ENCODE data around the gene SLC35F2.

Gene SLC35F2

DNA sequence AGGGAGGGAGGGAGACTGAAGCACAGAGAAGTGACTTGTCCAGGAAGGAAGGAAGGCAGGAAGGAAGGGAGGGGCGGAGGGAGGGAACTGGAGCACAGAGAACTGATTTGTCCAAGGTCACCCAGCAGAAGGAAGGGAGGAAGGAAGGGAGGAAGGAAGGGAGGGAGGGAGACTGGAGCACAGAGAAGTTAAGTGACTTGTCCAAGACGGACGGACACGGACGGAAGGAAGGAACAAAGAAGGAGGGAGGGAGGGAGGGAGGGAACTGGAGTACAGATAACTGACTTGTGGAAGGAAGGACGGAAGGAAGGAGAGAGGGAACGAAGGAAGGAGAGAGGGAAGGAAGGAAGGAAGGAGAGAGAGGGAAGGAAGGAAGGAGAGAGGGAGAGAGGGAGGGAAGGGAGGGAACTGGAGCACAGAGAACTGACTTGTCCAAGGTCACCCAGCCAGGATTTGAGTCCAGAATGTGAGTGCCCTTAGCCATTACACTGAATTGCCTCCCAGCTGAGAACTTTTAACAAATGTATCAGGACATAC lies 1.5 kb downstream of the SLC35F2 start:
- Histone ChIP-seq H3K27ac (ENCODE audit: low read length, poor library complexity, severe bottlenecking) (no peak overlapping the region), H2BK5ac (ENCODE audit: low read depth, low read length, poor library complexity, severe bottlenecking) (no peak overlapping the region), H3K4ac (ENCODE audit: low read depth in 1 of 2, low read length in 2 of 2) (no peak overlapping the region), H3K4me1 (ENCODE audit: control insufficient read depth, insufficient read depth, low read depth, low read length) (peaks cover 5% of the 10 kb centered on the region), H3K36me3 (ENCODE audit: control insufficient read depth in 1 of 2, insufficient read depth in 2 of 2, low read depth in 1 of 2, low read length in 2 of 2) (no peaks in the 10 kb centered on the region), H2BK15ac (ENCODE audit: low read depth, poor library complexity, severe bottlenecking) (no peak overlapping the region), H3K79me1 (replicated peaks; ENCODE audit: low read length, poor library complexity, severe bottlenecking) (peaks cover 3% of the 10 kb centered on the region), H3K27me3 (ENCODE audit: control insufficient read depth in 1 of 2, insufficient read depth in 1 of 2, low read length in 2 of 2) (no peaks in the 10 kb centered on the region), H3K23ac (ENCODE audit: low read length in 2 of 2) (no peak overlapping the region), H3K14ac (ENCODE audit: low read length in 2 of 2) (no peak overlapping the region), H3K4me2 (ENCODE audit: low read length, poor library complexity, severe bottlenecking) (no peak overlapping the region), H2BK12ac (ENCODE audit: low read length in 2 of 2) (no peak overlapping the region), H4K91ac (ENCODE audit: low read length) (peak overlapping the region; percentile 25), H4K8ac (ENCODE audit: low read length) (peak overlapping the region; percentile 45), H2AK5ac (ENCODE audit: low read length, severe bottlenecking) (no peak overlapping the region), H2BK120ac (ENCODE audit: low read depth, low read length) (peak overlapping the region; percentile 8), H3K18ac (ENCODE audit: low read depth in 1 of 2, low read length in 2 of 2) (peak overlapping the region in 1 of 2 experiments; percentile 63), H3K4me3 (ENCODE audit: insufficient read depth in 1 of 2, low read depth in 1 of 2, low read length in 2 of 2) (peak overlapping the region in 1 of 2 experiments; percentile 98), H2AFZ (ENCODE audit: low read depth, low read length) (no peak overlapping the region), H3K9ac (ENCODE audit: low read length) (peak overlapping the region; percentile 93), H3K9me3 (ENCODE audit: control insufficient read depth, low read length) (no peaks in the 10 kb centered on the region)
- DNase-seq: peak; percentile 28
- 23% methylated on average over 7 of the region's 7 CpGs for WGBS

DNA sequence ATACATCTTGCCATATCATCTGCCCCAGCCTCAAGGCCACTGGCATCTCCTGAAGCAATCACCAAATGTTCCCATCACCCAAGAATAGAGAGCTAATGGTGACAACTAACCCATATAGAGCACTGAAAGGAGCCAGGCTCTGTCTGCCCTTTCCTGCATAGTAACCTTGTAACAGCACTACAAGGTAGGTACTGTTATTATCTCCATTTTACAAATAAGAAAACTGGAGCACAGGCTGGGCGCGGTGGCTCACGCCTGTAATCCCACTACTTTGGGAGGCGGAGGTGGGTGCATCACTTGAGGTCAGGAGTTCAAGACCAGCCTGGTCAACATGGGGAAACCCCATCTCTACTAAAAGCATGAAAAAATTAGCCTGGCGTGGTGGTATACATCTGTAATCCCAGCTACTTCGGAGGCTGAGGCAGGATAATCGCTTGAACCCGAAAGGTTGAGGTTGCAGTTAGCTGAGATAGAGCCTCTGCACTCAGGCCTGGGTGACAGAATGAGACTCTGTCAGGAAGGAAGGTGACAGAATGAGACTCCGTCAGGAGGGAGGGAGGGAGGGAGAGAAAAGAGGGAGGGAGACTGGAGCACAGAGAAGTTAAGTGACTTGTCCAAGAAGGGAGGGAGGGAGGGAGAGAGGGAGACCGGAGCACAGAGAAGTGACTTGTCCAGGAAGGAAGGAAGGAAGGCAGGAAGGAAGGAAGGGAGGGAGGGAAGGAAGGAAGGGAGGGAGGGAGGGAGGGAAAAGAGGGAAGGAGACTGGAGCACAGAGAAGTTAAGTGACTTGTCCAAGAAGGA lies 2.2 kb downstream of the SLC35F2 start:
- no peak overlapping the region for H3K4me2 ChIP-seq (ENCODE audit: low read length, poor library complexity, severe bottlenecking)
- H2BK15ac ChIP-seq (ENCODE audit: low read depth, poor library complexity, severe bottlenecking): no peak overlapping the region
- no peak overlapping the region for H3K4ac ChIP-seq (ENCODE audit: low read depth in 1 of 2, low read length in 2 of 2)
- H2AFZ ChIP-seq (ENCODE audit: low read depth, low read length): no peak overlapping the region
- H2BK5ac ChIP-seq (ENCODE audit: low read depth, low read length, poor library complexity, severe bottlenecking): no peak overlapping the region
- H3K79me1 ChIP-seq (replicated peaks; ENCODE audit: low read length, poor library complexity, severe bottlenecking): peaks cover 3% of the 10 kb centered on the region
- peak overlapping the region; percentile 8 for H2BK120ac ChIP-seq (ENCODE audit: low read depth, low read length)
- peaks cover 5% of the 10 kb centered on the region for H3K4me1 ChIP-seq (ENCODE audit: control insufficient read depth, insufficient read depth, low read depth, low read length)
- no peak overlapping the region for H3K23ac ChIP-seq (ENCODE audit: low read length in 2 of 2)
- no peak overlapping the region for H3K14ac ChIP-seq (ENCODE audit: low read length in 2 of 2)
- no peaks in the 10 kb centered on the region for H3K9me3 ChIP-seq (ENCODE audit: control insufficient read depth, low read length)
- H3K9ac ChIP-seq (ENCODE audit: low read length): no peak overlapping the region
- H2BK12ac ChIP-seq (ENCODE audit: low read length in 2 of 2): peak overlapping the region in 1 of 2 experiments; percentile 9
- DNase-seq: peak; percentile 24
- peak overlapping the region in 1 of 2 experiments; percentile 98 for H3K4me3 ChIP-seq (ENCODE audit: insufficient read depth in 1 of 2, low read depth in 1 of 2, low read length in 2 of 2)
- H4K91ac ChIP-seq (ENCODE audit: low read length): no peak overlapping the region
- no peak overlapping the region for H2AK5ac ChIP-seq (ENCODE audit: low read length, severe bottlenecking)
- H3K36me3 ChIP-seq (ENCODE audit: control insufficient read depth in 1 of 2, insufficient read depth in 2 of 2, low read depth in 1 of 2, low read length in 2 of 2): no peaks in the 10 kb centered on the region
- H3K18ac ChIP-seq (ENCODE audit: low read depth in 1 of 2, low read length in 2 of 2): no peak overlapping the region
- no peak overlapping the region for H4K8ac ChIP-seq (ENCODE audit: low read length)
- H3K27me3 ChIP-seq (ENCODE audit: control insufficient read depth in 1 of 2, insufficient read depth in 1 of 2, low read length in 2 of 2): no peaks in the 10 kb centered on the region
- no peak overlapping the region for H3K27ac ChIP-seq (ENCODE audit: low read length, poor library complexity, severe bottlenecking)
- WGBS: 76% methylated on average over 10 of the region's 10 CpGs

DNA sequence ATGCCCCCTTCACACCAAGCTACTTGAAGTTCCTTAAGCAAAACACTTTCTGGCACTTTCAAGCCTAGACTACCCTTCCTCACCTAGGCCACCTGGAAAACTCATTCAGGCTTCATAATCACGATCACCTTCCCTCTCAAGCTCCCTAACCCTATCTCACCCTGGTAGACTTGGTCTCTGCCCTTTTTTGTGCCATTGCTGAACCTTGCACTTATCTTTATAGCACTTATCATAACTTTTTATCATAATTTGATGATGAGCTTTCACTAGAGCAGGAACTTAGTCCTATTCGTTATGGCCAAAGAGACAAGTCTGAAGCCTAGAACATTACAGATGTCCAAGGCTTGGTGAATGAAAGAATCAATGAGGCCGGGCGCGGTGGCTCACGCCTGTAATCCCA lies 5.5 kb downstream of the SLC35F2 start:
- peak overlapping the region in 1 of 2 experiments; percentile 21 for H3K4ac ChIP-seq (ENCODE audit: low read depth in 1 of 2, low read length in 2 of 2)
- H3K4me2 ChIP-seq (ENCODE audit: low read length, poor library complexity, severe bottlenecking): no peak overlapping the region
- 97% methylated on average over 6 of the region's 6 CpGs for WGBS
- H3K4me1 ChIP-seq (ENCODE audit: control insufficient read depth, insufficient read depth, low read depth, low read length): peaks cover 5% of the 10 kb centered on the region
- H4K8ac ChIP-seq (ENCODE audit: low read length): no peak overlapping the region
- H3K23ac ChIP-seq (ENCODE audit: low read length in 2 of 2): no peak overlapping the region
- no peak overlapping the region for H4K91ac ChIP-seq (ENCODE audit: low read length)
- no peak overlapping the region for H2AK5ac ChIP-seq (ENCODE audit: low read length, severe bottlenecking)
- peaks cover 13% of the 10 kb centered on the region for H3K79me1 ChIP-seq (replicated peaks; ENCODE audit: low read length, poor library complexity, severe bottlenecking)
- H2BK12ac ChIP-seq (ENCODE audit: low read length in 2 of 2): peak overlapping the region in 1 of 2 experiments; percentile 80
- H2BK5ac ChIP-seq (ENCODE audit: low read depth, low read length, poor library complexity, severe bottlenecking): no peak overlapping the region
- H2BK15ac ChIP-seq (ENCODE audit: low read depth, poor library complexity, severe bottlenecking): no peak overlapping the region
- no peak overlapping the region for H2AFZ ChIP-seq (ENCODE audit: low read depth, low read length)
- H3K27ac ChIP-seq (ENCODE audit: low read length, poor library complexity, severe bottlenecking): no peak overlapping the region
- no peaks in the 10 kb centered on the region for H3K36me3 ChIP-seq (ENCODE audit: control insufficient read depth in 1 of 2, insufficient read depth in 2 of 2, low read depth in 1 of 2, low read length in 2 of 2)
- H3K27me3 ChIP-seq (ENCODE audit: control insufficient read depth in 1 of 2, insufficient read depth in 1 of 2, low read length in 2 of 2): no peaks in the 10 kb centered on the region
- no peak overlapping the region for H3K14ac ChIP-seq (ENCODE audit: low read length in 2 of 2)
- no peak overlapping the region for H2BK120ac ChIP-seq (ENCODE audit: low read depth, low read length)
- H3K4me3 ChIP-seq (ENCODE audit: insufficient read depth in 1 of 2, low read depth in 1 of 2, low read length in 2 of 2): no peak overlapping the region
- no peaks in the 10 kb centered on the region for H3K9me3 ChIP-seq (ENCODE audit: control insufficient read depth, low read length)
- H3K9ac ChIP-seq (ENCODE audit: low read length): no peak overlapping the region
- no peak for DNase-seq
- H3K18ac ChIP-seq (ENCODE audit: low read depth in 1 of 2, low read length in 2 of 2): peak overlapping the region; percentile 21 to 45

- peak overlapping the region in 1 of 2 experiments; percentile 67 for H3K18ac ChIP-seq (ENCODE audit: low read depth in 1 of 2, low read length in 2 of 2)
- no peak overlapping the region for H2AFZ ChIP-seq (ENCODE audit: low read depth, low read length)
- no peak overlapping the region for H3K4me2 ChIP-seq (ENCODE audit: low read length, poor library complexity, severe bottlenecking)
- no peak overlapping the region for H3K14ac ChIP-seq (ENCODE audit: low read length in 2 of 2)
- no peaks in the 10 kb centered on the region for H3K27me3 ChIP-seq (ENCODE audit: control insufficient read depth in 1 of 2, insufficient read depth in 1 of 2, low read length in 2 of 2)
- no peak overlapping the region for H4K91ac ChIP-seq (ENCODE audit: low read length)
- peaks cover 16% of the 10 kb centered on the region for H3K79me1 ChIP-seq (replicated peaks; ENCODE audit: low read length, poor library complexity, severe bottlenecking)
- no peak overlapping the region for H2BK120ac ChIP-seq (ENCODE audit: low read depth, low read length)
- no peak overlapping the region for H3K4ac ChIP-seq (ENCODE audit: low read depth in 1 of 2, low read length in 2 of 2)
- H2BK15ac ChIP-seq (ENCODE audit: low read depth, poor library complexity, severe bottlenecking): no peak overlapping the region
- H2BK12ac ChIP-seq (ENCODE audit: low read length in 2 of 2): no peak overlapping the region
- H4K8ac ChIP-seq (ENCODE audit: low read length): no peak overlapping the region
- peaks cover under 1% of the 10 kb centered on the region for H3K4me1 ChIP-seq (ENCODE audit: control insufficient read depth, insufficient read depth, low read depth, low read length)
- no peak overlapping the region for H3K27ac ChIP-seq (ENCODE audit: low read length, poor library complexity, severe bottlenecking)
- peaks cover 0 to 2% of the 10 kb centered on the region in 2 experiments for H3K36me3 ChIP-seq (ENCODE audit: control insufficient read depth in 1 of 2, insufficient read depth in 2 of 2, low read depth in 1 of 2, low read length in 2 of 2)
- no peak overlapping the region for H3K9ac ChIP-seq (ENCODE audit: low read length)
- H2BK5ac ChIP-seq (ENCODE audit: low read depth, low read length, poor library complexity, severe bottlenecking): no peak overlapping the region
- H3K9me3 ChIP-seq (ENCODE audit: control insufficient read depth, low read length): no peaks in the 10 kb centered on the region
- no peak overlapping the region for H3K4me3 ChIP-seq (ENCODE audit: insufficient read depth in 1 of 2, low read depth in 1 of 2, low read length in 2 of 2)
- 80% methylated on average over 3 of the region's 4 CpGs for WGBS
- H3K23ac ChIP-seq (ENCODE audit: low read length in 2 of 2): no peak overlapping the region
- no peak overlapping the region for H2AK5ac ChIP-seq (ENCODE audit: low read length, severe bottlenecking)
- DNase-seq: peak; percentile 42
Measured at GRCh38 chr11:107851704-107852310, 6.8 kb downstream of the SLC35F2 start.
